DMS153 (cell line): ENCODE results near the gene PNRC2.
"Not testable (repeated sequence)": the region's sequence is repeated elsewhere in the genome, so short reads cannot be mapped to it uniquely, and the experiment has no call there.

Experiments used
- DNase-seq: peaks from one replicate; lab custom pipeline; 2025; lab: John Stamatoyannopoulos, UW

The PNRC2 gene

GRCh38 chr1:23992011-23992410, 32.4 kb downstream of the PNRC2 start:
- not testable (repeated sequence) for DNase-seq

GRCh38 chr1:23995431-23995837, 35.8 kb downstream of the PNRC2 start:
- DNase-seq: no peak

- no peak for DNase-seq
These were observed 37.1 kb downstream of the PNRC2 start for GRCh38 chr1:23996700-23997229.

GRCh38 chr1:23997812-23998211, 38.2 kb downstream of the PNRC2 start:
- DNase-seq: no peak

- no peak for DNase-seq
These were observed 39.6 kb downstream of the PNRC2 start for GRCh38 chr1:23999156-23999671.

- DNase-seq: no peak
These were observed 43.1 kb downstream of the PNRC2 start for GRCh38 chr1:24002695-24003094.

- DNase-seq: peak; percentile 74
These were observed 43.8 kb downstream of the PNRC2 start for GRCh38 chr1:24003331-24003972.

GRCh38 chr1:24004132-24004531, 44.5 kb downstream of the PNRC2 start:
- DNase-seq: no peak

- no peak for DNase-seq
These were observed 45.5 kb downstream of the PNRC2 start for GRCh38 chr1:24005163-24005562.

GRCh38 chr1:24007079-24007478, 47.5 kb downstream of the PNRC2 start:
- no peak for DNase-seq

GRCh38 chr1:24008574-24009184, 49.1 kb downstream of the PNRC2 start:
- not testable (repeated sequence) for DNase-seq

- no peak for DNase-seq
These were observed 49.8 kb downstream of the PNRC2 start for GRCh38 chr1:24009406-24009805.

- DNase-seq: no peak
These were observed 51.0 kb downstream of the PNRC2 start for GRCh38 chr1:24010650-24011049.

GRCh38 chr1:24012878-24013277, 53.2 kb downstream of the PNRC2 start:
- DNase-seq: not testable (repeated sequence)
